ENCODE measurements around the gene GTF3C4. TPM values are rescaled to one million over a fixed set of nuclear protein-coding genes. Genes with fewer than 3 reads are reported as not detected.

The GTF3C4 gene
- total RNA-seq, 1 donor from 2014 or later = 27.9 TPM

- Histone ChIP-seq H3K4me2 (ENCODE audit: low read length) (no peak overlapping the region), H2AFZ (ENCODE audit: low read depth, low read length) (no peak overlapping the region), H3K9me3 (ENCODE audit: insufficient read depth, low read depth, low read length) (no peaks in the 10 kb centered on the region), H3K4me1 (ENCODE audit: insufficient read depth, low read length) (no peaks in the 10 kb centered on the region), H3K27me3 (ENCODE audit: insufficient read depth, low read length) (no peaks in the 10 kb centered on the region), H3K27ac (ENCODE audit: low read depth, low read length) (no peak overlapping the region), H3K9ac (ENCODE audit: low read length) (no peak overlapping the region), H3K4me3 (ENCODE audit: insufficient read depth, low read depth, low read length) (no peak overlapping the region), H4K20me1 (ENCODE audit: insufficient read depth, low read length) (peaks cover 15% of the 10 kb centered on the region), H3K36me3 (ENCODE audit: insufficient read depth, low read length) (peaks cover 11% of the 10 kb centered on the region), H3K79me2 (ENCODE audit: insufficient read depth, low read length) (no peaks in the 10 kb centered on the region)
- DNase-seq (ENCODE audit: low read depth) (no peak), FAIRE-seq (no peak)
- TF ChIP-seq CTCF (IDR thresholded peaks at IDR 0.05; ENCODE audit: insufficient read depth, low read depth, low read length) (no peak), EZH2 (IDR thresholded peaks at IDR 0.05; ENCODE audit: insufficient read depth, low read length) (no peak)
- Mint-ChIP-seq H3K27me3 (ENCODE audit: low read depth, unreplicated experiment) (no peaks in the 10 kb centered on the region), H3K4me3 (ENCODE audit: unreplicated experiment) (no peak overlapping the region), H3K27ac (ENCODE audit: unreplicated experiment) (no peak overlapping the region), H3K4me1 (ENCODE audit: low read depth, unreplicated experiment) (no peaks in the 10 kb centered on the region), H3K36me3 (ENCODE audit: low read depth, unreplicated experiment) (peaks cover 24% of the 10 kb centered on the region), H3K9me3 (ENCODE audit: unreplicated experiment) (peaks cover 32% of the 10 kb centered on the region)
Measured at GRCh38 chr9:132694144-132694543, 23.9 kb downstream of the GTF3C4 start.

- Histone ChIP-seq H2AFZ (ENCODE audit: low read depth, low read length) (no peak overlapping the region), H3K36me3 (ENCODE audit: insufficient read depth, low read length) (no peaks in the 10 kb centered on the region), H3K9ac (ENCODE audit: low read length) (no peak overlapping the region), H3K4me2 (ENCODE audit: low read length) (no peak overlapping the region), H3K4me1 (ENCODE audit: insufficient read depth, low read length) (no peaks in the 10 kb centered on the region), H4K20me1 (ENCODE audit: insufficient read depth, low read length) (no peaks in the 10 kb centered on the region), H3K27me3 (ENCODE audit: insufficient read depth, low read length) (no peaks in the 10 kb centered on the region), H3K9me3 (ENCODE audit: insufficient read depth, low read depth, low read length) (no peaks in the 10 kb centered on the region), H3K4me3 (ENCODE audit: insufficient read depth, low read depth, low read length) (no peak overlapping the region), H3K27ac (ENCODE audit: low read depth, low read length) (no peak overlapping the region), H3K79me2 (ENCODE audit: insufficient read depth, low read length) (no peaks in the 10 kb centered on the region)
- Mint-ChIP-seq H3K27ac (ENCODE audit: unreplicated experiment) (no peak overlapping the region), H3K9me3 (ENCODE audit: unreplicated experiment) (peaks cover 32% of the 10 kb centered on the region), H3K4me1 (ENCODE audit: low read depth, unreplicated experiment) (no peaks in the 10 kb centered on the region), H3K36me3 (ENCODE audit: low read depth, unreplicated experiment) (peaks cover 12% of the 10 kb centered on the region), H3K27me3 (ENCODE audit: low read depth, unreplicated experiment) (no peaks in the 10 kb centered on the region), H3K4me3 (ENCODE audit: unreplicated experiment) (no peak overlapping the region)
- FAIRE-seq (no peak), DNase-seq (ENCODE audit: low read depth) (no peak)
- TF ChIP-seq EZH2 (IDR thresholded peaks at IDR 0.05; ENCODE audit: insufficient read depth, low read length) = no peak
- no peak for TF ChIP-seq CTCF (IDR thresholded peaks at IDR 0.05; ENCODE audit: insufficient read depth, low read depth, low read length)
Measured at GRCh38 chr9:132697230-132697629, 27.0 kb downstream of the GTF3C4 start.

- H3K4me1 Mint-ChIP-seq (ENCODE audit: low read depth, unreplicated experiment) = no peaks in the 10 kb centered on the region
- H3K36me3 ChIP-seq (ENCODE audit: insufficient read depth, low read length) = no peaks in the 10 kb centered on the region
- no peaks in the 10 kb centered on the region for H3K9me3 ChIP-seq (ENCODE audit: insufficient read depth, low read depth, low read length)
- no peak overlapping the region for H3K4me2 ChIP-seq (ENCODE audit: low read length)
- no peak overlapping the region for H3K27ac ChIP-seq (ENCODE audit: low read depth, low read length)
- no peak overlapping the region for H3K9ac ChIP-seq (ENCODE audit: low read length)
- no peaks in the 10 kb centered on the region for H3K4me1 ChIP-seq (ENCODE audit: insufficient read depth, low read length)
- H3K27ac Mint-ChIP-seq (ENCODE audit: unreplicated experiment) = no peak overlapping the region
- FAIRE-seq (no peak), DNase-seq (ENCODE audit: low read depth) (no peak)
- H4K20me1 ChIP-seq (ENCODE audit: insufficient read depth, low read length) = no peaks in the 10 kb centered on the region
- no peak overlapping the region for H3K4me3 Mint-ChIP-seq (ENCODE audit: unreplicated experiment)
- peaks cover 9% of the 10 kb centered on the region for H3K36me3 Mint-ChIP-seq (ENCODE audit: low read depth, unreplicated experiment)
- no peak overlapping the region for H2AFZ ChIP-seq (ENCODE audit: low read depth, low read length)
- H3K9me3 Mint-ChIP-seq (ENCODE audit: unreplicated experiment) = peaks cover 32% of the 10 kb centered on the region
- H3K27me3 ChIP-seq (ENCODE audit: insufficient read depth, low read length) = no peaks in the 10 kb centered on the region
- H3K79me2 ChIP-seq (ENCODE audit: insufficient read depth, low read length) = no peaks in the 10 kb centered on the region
- no peak for TF ChIP-seq CTCF (IDR thresholded peaks at IDR 0.05; ENCODE audit: insufficient read depth, low read depth, low read length)
- no peak for TF ChIP-seq EZH2 (IDR thresholded peaks at IDR 0.05; ENCODE audit: insufficient read depth, low read length)
- peaks cover 2% of the 10 kb centered on the region for H3K27me3 Mint-ChIP-seq (ENCODE audit: low read depth, unreplicated experiment)
- no peak overlapping the region for H3K4me3 ChIP-seq (ENCODE audit: insufficient read depth, low read depth, low read length)
Measured at GRCh38 chr9:132698989-132699388, 28.7 kb downstream of the GTF3C4 start.

Measured in astrocyte (in vitro differentiated cells and primary cell).